Measurements from ENCODE around the gene ZFYVE19. TPM values are rescaled to one million over a fixed set of nuclear protein-coding genes. Genes with fewer than 3 reads are reported as not detected.

The ZFYVE19 gene
- total RNA-seq, 1 donor from 2014 or later = 61.0 TPM

DNA sequence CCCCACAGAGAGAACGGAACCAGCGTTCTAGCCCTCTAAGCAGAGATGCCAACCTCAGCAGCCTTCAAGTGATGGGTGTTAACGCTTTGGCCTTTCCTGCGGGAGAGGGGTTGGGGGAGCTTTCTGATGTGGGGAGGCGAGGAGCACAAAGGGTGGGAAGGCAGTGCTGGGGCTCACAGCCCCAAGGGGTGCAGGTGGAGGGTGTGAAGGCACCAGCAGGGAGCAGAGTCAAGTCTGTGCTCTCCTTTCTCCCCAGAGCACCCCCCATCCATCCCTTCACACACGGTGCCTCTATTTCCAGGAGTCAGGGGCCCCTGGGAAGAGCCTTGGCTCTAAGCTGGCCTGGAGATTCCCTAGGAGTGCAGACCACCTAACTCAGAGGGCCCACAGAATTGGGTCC, 33.0 kb upstream of the ZFYVE19 start:
- Histone ChIP-seq H3K27me3 (no peaks in the 10 kb centered on the region), H3K36me3 (peaks cover 60 to 69% of the 10 kb centered on the region in 2 donors), H3K4me3 (no peak overlapping the region), H3K4me1 (no peaks in the 10 kb centered on the region), H3K9me3 (no peaks in the 10 kb centered on the region), H3K27ac (no peak overlapping the region)
- intact Hi-C loops (cut with DNase I) = no loop called here
- DNase-seq (ENCODE audit: low spot score in 2 of 2) = no peak
- TF ChIP-seq, protein P1, sequence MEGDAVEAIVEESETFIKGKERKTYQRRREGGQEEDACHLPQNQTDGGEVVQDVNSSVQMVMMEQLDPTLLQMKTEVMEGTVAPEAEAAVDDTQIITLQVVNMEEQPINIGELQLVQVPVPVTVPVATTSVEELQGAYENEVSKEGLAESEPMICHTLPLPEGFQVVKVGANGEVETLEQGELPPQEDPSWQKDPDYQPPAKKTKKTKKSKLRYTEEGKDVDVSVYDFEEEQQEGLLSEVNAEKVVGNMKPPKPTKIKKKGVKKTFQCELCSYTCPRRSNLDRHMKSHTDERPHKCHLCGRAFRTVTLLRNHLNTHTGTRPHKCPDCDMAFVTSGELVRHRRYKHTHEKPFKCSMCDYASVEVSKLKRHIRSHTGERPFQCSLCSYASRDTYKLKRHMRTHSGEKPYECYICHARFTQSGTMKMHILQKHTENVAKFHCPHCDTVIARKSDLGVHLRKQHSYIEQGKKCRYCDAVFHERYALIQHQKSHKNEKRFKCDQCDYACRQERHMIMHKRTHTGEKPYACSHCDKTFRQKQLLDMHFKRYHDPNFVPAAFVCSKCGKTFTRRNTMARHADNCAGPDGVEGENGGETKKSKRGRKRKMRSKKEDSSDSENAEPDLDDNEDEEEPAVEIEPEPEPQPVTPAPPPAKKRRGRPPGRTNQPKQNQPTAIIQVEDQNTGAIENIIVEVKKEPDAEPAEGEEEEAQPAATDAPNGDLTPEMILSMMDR (IDR thresholded peaks at IDR 0.05) = no peak

DNA sequence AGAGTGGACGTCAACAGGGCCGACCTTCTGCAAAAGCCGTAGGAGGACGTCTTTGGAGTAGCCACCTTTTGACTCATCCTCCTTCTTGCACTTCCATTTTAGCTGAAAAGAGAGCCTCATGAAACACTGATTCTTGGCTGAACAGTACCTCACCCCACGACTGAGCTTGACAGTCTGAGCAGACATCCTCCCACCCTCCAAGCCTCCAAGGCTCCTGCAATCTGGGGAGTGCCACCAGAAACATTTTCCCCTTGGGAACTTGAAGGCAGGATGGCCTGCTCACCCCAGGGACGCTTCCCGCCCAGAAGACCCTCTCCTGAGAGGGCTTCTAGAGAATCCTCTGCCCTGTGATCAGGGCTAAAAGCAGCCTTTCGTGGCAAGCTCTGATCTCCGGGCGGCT, 31.9 kb upstream of the ZFYVE19 start:
- Histone ChIP-seq H3K4me1 (no peaks in the 10 kb centered on the region), H3K9me3 (no peaks in the 10 kb centered on the region), H3K4me3 (no peak overlapping the region), H3K27ac (no peak overlapping the region), H3K27me3 (no peaks in the 10 kb centered on the region), H3K36me3 (peaks cover 68 to 76% of the 10 kb centered on the region in 2 donors)
- TF ChIP-seq, protein P1 (IDR thresholded peaks at IDR 0.05) = no peak
- intact Hi-C loops (cut with DNase I) = no loop called here
- DNase-seq (ENCODE audit: low spot score in 2 of 2) = no peak

DNA sequence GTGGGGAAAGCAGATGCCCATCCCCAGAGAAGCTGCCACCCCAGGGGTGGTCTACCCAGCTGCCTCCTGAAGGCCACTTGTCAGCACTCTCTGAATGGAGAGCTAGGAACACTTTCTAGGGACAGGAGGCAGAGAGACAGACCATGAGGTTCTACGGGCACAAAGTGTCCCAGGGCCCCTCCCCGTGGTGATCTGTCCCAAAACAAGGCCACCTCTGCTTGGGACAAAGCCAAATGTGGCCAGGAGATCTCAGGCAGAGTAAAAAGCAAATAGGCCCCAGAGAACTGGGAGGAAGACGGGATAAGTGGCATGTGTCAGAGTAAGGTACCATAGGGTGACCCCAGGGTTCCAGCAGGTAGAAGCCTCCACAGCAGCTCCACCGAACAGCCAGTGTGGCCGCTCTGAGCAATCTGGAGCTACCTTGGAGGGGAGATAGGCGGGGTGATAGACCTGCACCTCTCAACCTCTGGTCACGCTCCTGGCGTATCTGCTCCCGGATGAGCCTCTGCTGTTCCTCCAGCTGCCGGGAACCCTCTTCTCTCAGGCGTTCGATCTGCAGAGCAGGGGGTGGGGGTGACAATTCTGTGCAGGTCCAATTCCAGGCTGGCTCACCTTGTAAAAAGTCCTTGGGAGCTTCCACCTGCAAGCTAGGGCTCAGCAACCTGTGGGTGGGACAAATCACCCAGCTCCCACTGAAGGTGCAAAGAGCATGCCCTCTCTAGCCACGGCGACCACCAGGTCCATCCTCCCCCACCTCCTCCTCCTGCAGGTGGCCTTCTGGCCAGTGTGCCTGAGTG, 31.0 kb upstream of the ZFYVE19 start:
- Histone ChIP-seq H3K36me3 (peaks cover 68 to 76% of the 10 kb centered on the region in 2 donors), H3K9me3 (no peaks in the 10 kb centered on the region), H3K4me3 (no peak overlapping the region), H3K27me3 (no peaks in the 10 kb centered on the region), H3K4me1 (no peaks in the 10 kb centered on the region), H3K27ac (no peak overlapping the region)
- TF ChIP-seq, protein P1 (IDR thresholded peaks at IDR 0.05) = no peak
- DNase-seq (ENCODE audit: low spot score in 2 of 2) = no peak
- intact Hi-C loops (cut with DNase I) = no loop called here

DNA sequence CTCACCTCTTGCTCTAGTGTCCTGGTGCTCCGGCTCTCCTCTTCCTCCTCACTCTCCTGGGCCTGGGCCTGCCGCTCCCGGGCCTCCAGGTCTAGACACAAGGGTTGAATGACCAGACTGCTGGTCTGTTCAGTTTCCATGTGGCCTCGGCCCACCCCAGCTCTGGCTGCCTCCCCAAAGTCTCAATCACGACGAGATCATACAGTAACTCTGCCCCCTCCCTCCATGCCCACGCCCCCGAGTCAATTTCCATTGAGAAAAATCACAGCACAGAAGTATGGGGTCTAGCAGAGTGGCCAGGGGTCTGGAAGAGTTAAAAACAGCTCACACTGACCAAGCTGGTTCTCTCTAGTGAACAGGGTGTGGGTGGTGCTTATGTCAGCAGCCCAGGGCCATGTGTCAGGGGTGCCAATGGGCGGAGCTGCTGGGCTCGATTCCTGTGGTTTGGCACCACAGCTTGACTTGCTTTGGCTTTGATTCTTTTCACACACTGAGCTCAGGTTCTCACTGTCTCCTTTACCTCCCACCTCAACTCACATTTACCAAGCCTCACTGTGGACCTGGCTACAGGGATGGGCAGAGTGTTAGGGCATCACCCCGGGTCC, 30.2 kb upstream of the ZFYVE19 start:
- Histone ChIP-seq H3K4me3 (no peak overlapping the region), H3K9me3 (no peaks in the 10 kb centered on the region), H3K4me1 (no peaks in the 10 kb centered on the region), H3K27me3 (no peaks in the 10 kb centered on the region), H3K36me3 (peaks cover 68 to 73% of the 10 kb centered on the region in 2 donors), H3K27ac (no peak overlapping the region)
- DNase-seq (ENCODE audit: low spot score in 2 of 2) = no peak
- intact Hi-C loops (cut with DNase I) = no loop called here
- TF ChIP-seq, protein P1 (IDR thresholded peaks at IDR 0.05) = no peak

DNA sequence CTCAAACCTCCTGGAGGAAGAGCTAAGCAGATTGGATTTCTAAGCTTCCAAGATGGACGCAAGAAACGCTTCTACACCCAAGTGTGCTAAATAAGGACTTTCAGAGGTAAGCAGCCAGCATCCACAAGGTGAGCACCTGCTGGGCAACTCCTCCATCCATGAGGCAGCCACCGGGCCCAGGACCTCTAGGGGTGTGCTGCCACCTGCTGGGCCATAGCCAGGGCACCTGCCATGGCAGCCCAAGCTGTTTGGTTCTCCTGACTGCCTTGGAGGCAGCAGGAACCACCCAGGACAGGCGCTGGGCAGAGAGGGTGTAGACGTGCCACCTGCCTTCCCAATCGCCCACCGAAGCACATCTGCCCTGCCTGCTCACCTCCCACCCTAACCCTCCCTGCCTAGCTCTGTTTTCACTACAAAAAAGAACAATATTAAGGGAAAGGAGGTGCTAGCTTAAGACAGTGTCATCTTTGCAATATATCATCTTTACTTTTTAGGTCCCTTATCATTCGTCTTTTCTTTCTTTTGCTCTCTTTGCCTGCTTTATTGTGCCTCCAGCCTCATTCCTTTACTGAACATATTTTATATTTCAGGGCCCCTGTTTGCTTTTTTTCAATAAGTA, 24.2 kb upstream of the ZFYVE19 start:
- H3K4me3 ChIP-seq = no peak overlapping the region
- H3K27me3 ChIP-seq = no peaks in the 10 kb centered on the region
- H3K36me3 ChIP-seq = peaks cover 17 to 20% of the 10 kb centered on the region in 2 donors
- intact Hi-C loops (cut with DNase I) = no loop called here
- H3K9me3 ChIP-seq = no peaks in the 10 kb centered on the region
- H3K27ac ChIP-seq = no peak overlapping the region
- peaks cover 0 to 1% of the 10 kb centered on the region in 2 donors for H3K4me1 ChIP-seq
- TF ChIP-seq, protein P1 (IDR thresholded peaks at IDR 0.05) = peak in 2 of 3 experiments; percentile 8 to 29
- DNase-seq (ENCODE audit: low spot score in 2 of 2) = no peak

All from ascending aorta (tissue), 2 donors.